NB4 (cell line): ENCODE measurements around the gene CD47.

Experiments
- CTCF ChIP-seq: IDR thresholded peaks from one replicate; pipeline ENCODE4 v1.5.1; 2012; ENCODE audit warnings: low read depth, low read length
- POLR2A ChIP-seq: IDR thresholded peaks from 2 replicates; pipeline ENCODE4 v1.6.1; 2011; ENCODE audit warnings: mild to moderate bottlenecking; ENCODE audit not compliant: insufficient read length; ENCODE audit errors: extremely low read depth

DNA sequence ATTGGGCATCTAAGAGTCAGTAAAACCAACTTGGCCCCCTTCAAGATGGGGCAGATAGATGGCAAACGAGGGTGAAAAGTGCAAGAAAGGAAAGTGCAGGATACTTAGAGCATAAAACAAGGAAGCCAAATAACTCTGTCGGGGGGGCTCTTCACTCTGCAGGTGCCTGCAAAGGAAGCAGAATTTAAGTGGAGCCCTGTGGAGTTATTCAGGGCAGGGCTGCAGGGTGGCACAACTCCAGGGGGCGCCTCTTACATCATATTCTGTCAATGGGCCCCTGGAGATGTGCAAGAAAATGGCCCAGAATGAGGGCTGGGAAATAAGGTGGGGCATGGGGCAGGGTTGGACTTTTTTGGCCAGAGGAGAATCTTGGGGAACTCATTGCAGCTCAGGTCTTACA is 69.7 kb downstream of the CD47 start:
- TF ChIP-seq CTCF = no peak
- no peak for TF ChIP-seq POLR2A
